Heart right ventricle (tissue), 16 donors: ENCODE data around the gene NEU2. TPM values are rescaled to one million over a fixed set of nuclear protein-coding genes. Genes with fewer than 3 reads are reported as not detected.
A peak's percentile ranks its signal among the peaks of the same experiment; 100 is the strongest.

Experiments
- ATAC-seq, 8 donors: fragments of 200-7000 bp; cut with Tn5 transposase; one replicate each; pipeline ENCODE4 v1.9.1; 2020; ENCODE audit warnings: mild to moderate bottlenecking in 8 of 8, moderate library complexity in 8 of 8, moderate number of reproducible peaks in 1 of 8
- DNase-seq, 2 donors: peaks; one replicate each; pipeline ENCODE4 v3.0.0-alpha.2; 2020
- H3K27ac ChIP-seq, 10 donors: fragments of 200-600 bp; sonication (generic) in 2 of 10; one replicate each; pipeline versions ENCODE4 v1.5.0 to v1.8.0; 2020 to 2022; ENCODE audit warnings: mild to moderate bottlenecking in 3 of 10
- H3K27me3 ChIP-seq, 7 donors: fragments of 200-600 bp; one replicate each; pipeline ENCODE4 v1.8.0; 2021 to 2022; ENCODE audit warnings: mild to moderate bottlenecking in 2 of 7
- H3K36me3 ChIP-seq, 9 donors: fragments of 200-600 bp; sonication (generic) in 1 of 9; one replicate each; pipeline versions ENCODE4 v1.5.0 to v1.8.0; 2020 to 2022; ENCODE audit warnings: mild to moderate bottlenecking in 2 of 9
- H3K4me1 ChIP-seq, 9 donors: fragments of 200-600 bp; sonication (generic) in 1 of 9; one replicate each; pipeline versions ENCODE4 v1.5.0 to v1.8.0; 2020 to 2022; ENCODE audit warnings: mild to moderate bottlenecking in 4 of 9
- H3K4me3 ChIP-seq, 10 donors: fragments of 200-600 bp; sonication (generic) in 2 of 10; one replicate each; pipeline versions ENCODE4 v1.5.0 to v1.8.0; 2020 to 2022; ENCODE audit warnings: mild to moderate bottlenecking in 7 of 10, moderate library complexity in 2 of 10
- H3K9me3 ChIP-seq, 11 donors: fragments of 200-600 bp in 10 of 11; sonication (generic) in 2 of 11; one replicate each; pipeline versions ENCODE4 v1.5.0 to v1.8.0; 2013 to 2022; ENCODE audit warnings: mild to moderate bottlenecking in 2 of 11, control low read depth in 1 of 11, moderate library complexity in 1 of 11
- WGBS, 2 donors: extraction: QIAGEN DNeasy Blood & Tissue Kit; methylation state at CpG; one replicate each; pipeline ENCODE4 v1.1.7; 2013; ENCODE audit warnings: inconsistent platforms in 1 of 2; 5-methylcytosine and 5-hydroxymethylcytosine counted together
- intact Hi-C, 10 donors: fragments of 100-400 bp; cut with DNase I; formaldehyde crosslinking; loops; one replicate each; pipeline versions ENCODE4 v1.11.1 to v1.14.2; 2022
- polyA plus RNA-seq, 2 donors: library from polyadenylated mRNA; stranded (reverse); fragments of 200-250 nt; gene quantifications; one replicate each; pipeline ENCODE4 v1.2.3, GENCODE V29; 2013
- total RNA-seq, 10 donors: library from RNA; stranded (reverse); fragmentation: NEBNext Ultra II Directional in 3 of 10; extraction: Animal tissue kit (Norgen Biotek cat#: 25700) in 3 of 10; gene quantifications; one replicate each; pipeline versions ENCODE4 v1.2.1 to v1.2.4, GENCODE V29; 2021 to 2023
- TF ChIP-seq, protein P1 (sequence below), 9 donors: fragments of 200-600 bp; sonication (generic) in 2 of 9; IDR thresholded peaks; one replicate each; pipeline versions ENCODE4 v1.5.0 to v1.8.0; 2021 to 2022; ENCODE audit warnings: antibody characterized with exemption in 9 of 9, mild to moderate bottlenecking in 5 of 9, moderate library complexity in 1 of 9
- donor health status: Arrhythmogenic right ventricular cardiomyopathy.
- donor health status: ischemic (EF 13 %, LVEDD 7.1; RV severe dilation, severe dysfunction).
- donor health status: healthy with polysubstance abuse.
- donor health status: DM: no; HTN: yes; CAD: no.
- donor health status: DM: no; HTN: no; CAD: no.
- donor health status: ischemic (EF 25% LVEDD 6.9; RV normal size, moderate dysfunction).
- donor health status: ischemic (EF 25% LVEDD 5.7; RV mildly dilated, moderate dysfunction).
- donor health status: healthy.
- donor health status: DM: yes; HTN: yes; CAD: no.
- donor health status: Ischemic cardiomyopathy.
- donor health status: ischemic (EF 35%, LVEDD 5.7; RV mildly dilated, moderate dysfunction).
- donor health status: nonischemic (EF 11% LVEDD 7.7; RV severe dilation, severe dysfunction).
- donor health status: DM: yes; HTN: yes; CAD: no.
- donor health status: PGD.
- donor health status: ischemic (EF 29% LVEDD 5.4; RV normal size, mild dysfunction).
- donor health status: nonischemic (EF 23%, LVEDD 6.1; RV moderate dilation, normal function).

Gene NEU2
- total and polyA plus RNA-seq, 12 donors, result not detected

- ATAC-seq (no peak), DNase-seq (no peak)
- Histone ChIP-seq H3K4me3 (peak overlapping the region in 1 of 10 donors; percentile 68), H3K9me3 (no peaks in the 10 kb centered on the region), H3K27me3 (no peaks in the 10 kb centered on the region), H3K27ac (peak overlapping the region in 9 of 10 donors; percentile 78 to 98 (median 88)), H3K36me3 (peaks cover 0 to 5% (median 0%) of the 10 kb centered on the region in 9 donors), H3K4me1 (peaks cover 11 to 57% (median 36%) of the 10 kb centered on the region in 9 donors)
- TF ChIP-seq, protein P1, sequence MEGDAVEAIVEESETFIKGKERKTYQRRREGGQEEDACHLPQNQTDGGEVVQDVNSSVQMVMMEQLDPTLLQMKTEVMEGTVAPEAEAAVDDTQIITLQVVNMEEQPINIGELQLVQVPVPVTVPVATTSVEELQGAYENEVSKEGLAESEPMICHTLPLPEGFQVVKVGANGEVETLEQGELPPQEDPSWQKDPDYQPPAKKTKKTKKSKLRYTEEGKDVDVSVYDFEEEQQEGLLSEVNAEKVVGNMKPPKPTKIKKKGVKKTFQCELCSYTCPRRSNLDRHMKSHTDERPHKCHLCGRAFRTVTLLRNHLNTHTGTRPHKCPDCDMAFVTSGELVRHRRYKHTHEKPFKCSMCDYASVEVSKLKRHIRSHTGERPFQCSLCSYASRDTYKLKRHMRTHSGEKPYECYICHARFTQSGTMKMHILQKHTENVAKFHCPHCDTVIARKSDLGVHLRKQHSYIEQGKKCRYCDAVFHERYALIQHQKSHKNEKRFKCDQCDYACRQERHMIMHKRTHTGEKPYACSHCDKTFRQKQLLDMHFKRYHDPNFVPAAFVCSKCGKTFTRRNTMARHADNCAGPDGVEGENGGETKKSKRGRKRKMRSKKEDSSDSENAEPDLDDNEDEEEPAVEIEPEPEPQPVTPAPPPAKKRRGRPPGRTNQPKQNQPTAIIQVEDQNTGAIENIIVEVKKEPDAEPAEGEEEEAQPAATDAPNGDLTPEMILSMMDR (IDR thresholded peaks at IDR 0.05), result no peak
- intact Hi-C loops, result loop anchor here in 3 of 10 donors (10.0 kb wide), 1 partner anchor 204 kb away; no protein-coding TSS in a partner anchor
- 94% methylated on average over 24 of the region's 24 CpGs for WGBS, 2 donors
Observed at GRCh38 chr2:233058717-233059546, 26.5 kb downstream of the NEU2 start.

DNA sequence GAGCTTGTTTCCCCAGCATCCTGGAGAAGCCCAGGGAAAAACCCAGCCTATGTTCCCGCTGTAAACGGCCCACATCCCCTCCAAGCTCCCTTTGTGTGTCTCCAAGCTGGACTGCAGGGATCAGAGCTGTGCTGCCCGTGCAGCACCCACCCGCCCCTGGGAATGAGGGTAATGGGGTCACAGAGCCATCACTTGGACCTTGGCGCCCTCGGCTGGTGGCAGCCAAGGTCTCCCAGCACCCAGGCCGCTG lies 27.0 kb downstream of the NEU2 start:
- H3K4me3 ChIP-seq, result peak overlapping the region in 9 of 10 donors; percentile 41 to 82 (median 59)
- H3K4me1 ChIP-seq, result peaks cover 11 to 57% (median 37%) of the 10 kb centered on the region in 9 donors
- peaks cover 0 to 5% (median 0%) of the 10 kb centered on the region in 9 donors for H3K36me3 ChIP-seq
- intact Hi-C loops, result loop anchor here in 3 of 10 donors (10.0 kb wide), 1 partner anchor 205 kb away; no protein-coding TSS in a partner anchor
- H3K27ac ChIP-seq, result peak overlapping the region; percentile 78 to 98 (median 88)
- H3K27me3 ChIP-seq, result no peaks in the 10 kb centered on the region
- no peak for ATAC-seq
- WGBS, 2 donors, result 63 to 66% methylated on average over 7 of the region's 7 CpGs
- TF ChIP-seq, protein P1 (IDR thresholded peaks at IDR 0.05), result peak in 1 of 9 donors; percentile 12
- H3K9me3 ChIP-seq, result no peaks in the 10 kb centered on the region
- peak in 1 of 2 donors; percentile 18 for DNase-seq

DNA sequence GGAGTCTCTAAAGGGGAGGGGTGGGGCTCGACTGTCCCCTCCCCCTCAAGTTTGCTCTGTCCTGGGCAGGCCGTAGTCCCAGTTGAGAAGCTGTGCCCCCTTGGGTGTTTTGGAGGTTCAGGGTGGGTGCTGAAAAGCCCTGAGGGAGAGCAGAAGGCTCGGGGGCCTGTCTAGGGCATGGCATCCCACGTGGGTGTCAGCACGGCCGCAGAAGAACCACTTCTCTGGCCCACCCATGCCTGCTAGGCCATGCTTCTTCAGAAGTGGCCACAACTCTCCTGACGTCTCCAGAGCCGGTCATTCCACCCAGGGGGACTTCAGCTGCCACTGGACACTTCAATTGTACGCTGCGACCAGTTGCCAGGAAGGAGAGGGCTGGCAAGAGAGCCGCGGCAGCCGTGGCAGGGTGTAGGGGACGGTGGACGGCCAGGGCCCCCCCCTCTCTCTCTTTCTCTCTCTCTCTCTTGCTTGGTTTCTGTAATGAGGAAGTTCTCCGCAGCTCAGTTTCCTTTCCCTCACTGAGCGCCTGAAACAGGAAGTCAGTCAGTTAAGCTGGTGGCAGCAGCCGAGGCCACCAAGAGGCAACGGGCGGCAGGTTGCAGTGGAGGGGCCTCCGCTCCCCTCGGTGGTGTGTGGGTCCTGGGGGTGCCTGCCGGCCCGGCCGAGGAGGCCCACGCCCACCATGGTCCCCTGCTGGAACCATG lies 27.5 kb downstream of the NEU2 start, which contains the start of gene INPP5D:
Gene INPP5D (plus strand): TSS at position 546 of the 704 bp plus-strand sequence. CDS start 137 bp downstream, at position 683.
- H3K9me3 ChIP-seq, result no peaks in the 10 kb centered on the region
- peak within 1 kb of the TSS; percentile 78 to 98 (median 88) for H3K27ac ChIP-seq
- DNase-seq (peak; percentile 51 to 63), ATAC-seq (peak; percentile 45 to 78 (median 62))
- TF ChIP-seq, protein P1 (IDR thresholded peaks at IDR 0.05), result no peak
- H3K4me1 ChIP-seq, result peaks cover 11 to 57% (median 37%) of the 10 kb centered on the region in 9 donors
- WGBS, 2 donors, result 46 to 53% methylated on average over 26 of the region's 26 CpGs
- peaks cover 0 to 5% (median 0%) of the 10 kb centered on the region in 9 donors for H3K36me3 ChIP-seq
- intact Hi-C loops, result loop anchor here in 3 of 10 donors (10.0 kb wide), 1 partner anchor 205 kb away; no protein-coding TSS in a partner anchor
- H3K4me3 ChIP-seq, result peak within 1 kb of the TSS; percentile 32 to 82 (median 59)
- H3K27me3 ChIP-seq, result no peaks in the 10 kb centered on the region

DNA sequence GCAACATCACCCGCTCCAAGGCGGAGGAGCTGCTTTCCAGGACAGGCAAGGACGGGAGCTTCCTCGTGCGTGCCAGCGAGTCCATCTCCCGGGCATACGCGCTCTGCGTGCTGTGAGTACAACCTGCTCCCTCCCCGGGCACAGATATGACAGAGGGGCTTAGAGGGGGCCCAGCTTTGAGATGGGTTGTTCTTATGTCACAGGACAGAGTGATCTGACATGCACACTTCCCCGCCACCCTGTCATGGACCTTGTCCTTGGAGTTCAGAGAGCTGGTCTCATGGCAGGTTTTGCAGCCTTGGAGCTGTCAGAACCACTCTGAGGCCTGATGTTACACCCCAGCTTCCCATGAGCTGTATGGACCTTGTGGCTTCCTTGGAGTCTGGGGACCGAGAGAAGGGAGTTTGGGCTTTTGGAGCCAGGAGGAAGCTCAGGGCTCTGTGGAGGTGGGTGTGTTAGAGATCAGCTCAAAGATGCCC lies 28.1 kb downstream of the NEU2 start:
- intact Hi-C loops, result no loop called here
- no peaks in the 10 kb centered on the region for H3K27me3 ChIP-seq
- TF ChIP-seq, protein P1 (IDR thresholded peaks at IDR 0.05), result no peak
- peaks cover 0 to 5% (median 0%) of the 10 kb centered on the region in 9 donors for H3K36me3 ChIP-seq
- H3K4me3 ChIP-seq, result peak overlapping the region; percentile 32 to 82 (median 59)
- H3K4me1 ChIP-seq, result peaks cover 11 to 57% (median 37%) of the 10 kb centered on the region in 9 donors
- 62 to 68% methylated on average over 13 of the region's 13 CpGs for WGBS, 2 donors
- peak in 3 of 8 donors; percentile 1 to 9 (median 2) for ATAC-seq
- H3K9me3 ChIP-seq, result no peaks in the 10 kb centered on the region
- no peak for DNase-seq
- H3K27ac ChIP-seq, result peak overlapping the region; percentile 78 to 98 (median 88)
